Measurements from ENCODE around the gene SHISA7.
A peak's percentile ranks its signal among the peaks of the same experiment; 100 is the strongest.

Gene SHISA7

DNA sequence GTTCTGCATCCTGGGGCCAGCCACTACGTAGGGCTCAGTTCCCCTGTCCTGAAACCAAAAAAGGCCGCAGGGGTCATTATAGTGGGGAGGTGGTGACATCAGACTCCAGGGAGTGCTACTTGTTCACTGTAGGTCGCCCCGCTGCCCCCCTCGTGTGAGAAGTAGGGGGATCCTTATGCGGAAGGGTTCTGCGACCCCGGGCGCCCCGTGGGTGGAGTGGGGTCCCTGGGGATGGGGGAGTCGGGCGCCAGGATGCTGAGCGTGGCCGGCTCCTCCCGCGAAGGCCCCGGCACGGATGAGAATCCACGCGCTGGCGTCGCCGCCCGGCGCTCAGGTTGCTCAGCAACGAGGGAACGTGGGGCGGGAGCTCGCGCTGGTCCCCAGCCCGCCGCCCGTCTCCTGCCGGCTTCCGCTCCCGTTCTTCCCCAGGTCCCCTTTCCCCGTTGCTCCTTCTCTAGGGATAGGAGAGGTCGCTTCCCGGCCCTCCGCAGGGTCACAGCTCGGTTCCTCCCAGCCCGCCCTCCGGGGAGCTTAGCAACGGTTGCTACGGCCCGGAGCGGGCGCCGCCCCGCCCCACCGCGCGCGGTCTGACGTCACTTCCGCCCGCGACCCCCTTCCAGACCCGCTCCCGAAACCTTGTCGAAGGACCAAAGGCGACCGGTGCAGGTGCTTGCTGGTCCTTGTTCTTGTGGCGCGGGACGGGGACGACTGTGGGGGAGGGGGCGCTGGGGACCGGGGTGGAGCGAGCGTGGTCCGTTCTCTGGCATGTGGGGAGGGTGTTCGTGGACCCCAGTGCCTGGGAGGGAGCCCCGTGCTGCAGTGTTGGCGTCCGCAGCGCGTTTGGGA, 41.7 kb upstream of the SHISA7 start, which contains the start of gene NAT14:
TSS of gene NAT14 (plus strand) at position 596 of the 846 bp plus-strand sequence. CDS start 521 bp downstream, outside the sequence.
- Mint-ChIP-seq H3K27me3 (peaks cover 38% of the 10 kb centered on the region), H3K27ac (no peak within 1 kb of the TSS), H3K36me3 (ENCODE audit: low read depth) (peaks cover 31% of the 10 kb centered on the region), H3K4me3 (peak within 1 kb of the TSS; percentile 64), H3K4me1 (ENCODE audit: low read depth) (peaks cover 37% of the 10 kb centered on the region), H3K9me3 (no peaks in the 10 kb centered on the region)
- intact Hi-C loops (cut with micrococcal nuclease) = no loop called here

DNA sequence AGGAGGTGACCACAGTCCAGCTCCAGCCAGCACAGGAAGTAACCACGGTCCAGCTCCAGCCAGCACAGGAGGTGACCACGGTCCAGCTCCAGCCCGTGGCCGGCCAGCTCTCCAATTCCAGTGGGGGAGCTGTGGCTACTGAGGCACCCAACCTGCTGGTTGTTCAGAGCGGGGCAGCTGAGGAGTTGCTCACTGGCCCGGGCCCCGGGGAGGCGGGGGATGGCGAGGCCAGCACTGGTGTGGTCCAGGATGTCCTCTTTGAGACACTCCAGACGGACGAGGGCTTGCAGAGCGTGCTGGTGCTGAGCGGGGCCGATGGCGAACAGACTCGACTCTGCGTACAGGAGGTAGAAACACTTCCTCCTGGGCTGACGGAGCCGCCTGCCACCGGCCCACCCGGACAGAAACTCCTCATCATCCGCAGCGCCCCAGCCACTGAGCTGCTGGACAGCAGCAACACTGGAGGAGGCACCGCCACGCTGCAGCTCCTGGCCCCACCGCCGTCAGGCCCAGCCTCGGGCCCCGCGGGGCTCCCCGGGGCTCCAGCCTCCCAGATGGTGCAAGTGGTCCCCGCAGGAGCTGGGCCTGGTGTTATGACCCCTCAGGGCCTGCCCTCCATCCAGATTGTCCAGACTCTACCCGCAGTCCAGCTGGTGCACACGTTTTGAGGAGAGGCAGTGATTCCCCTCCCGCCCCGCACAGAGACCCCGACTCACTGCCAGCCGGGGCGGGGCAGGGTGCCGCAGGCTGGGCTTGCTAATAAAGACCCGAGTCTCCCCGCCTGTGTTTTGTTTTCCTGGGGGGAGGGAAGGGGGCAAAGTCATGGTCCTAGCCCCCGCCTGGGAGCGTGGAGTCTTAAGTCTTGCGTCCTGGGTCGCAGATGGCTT, 40.8 kb upstream of the SHISA7 start:
- H3K36me3 Mint-ChIP-seq (ENCODE audit: low read depth) = peaks cover 33% of the 10 kb centered on the region
- H3K27me3 Mint-ChIP-seq = peaks cover 35% of the 10 kb centered on the region
- H3K9me3 Mint-ChIP-seq = no peaks in the 10 kb centered on the region
- H3K27ac Mint-ChIP-seq = no peak overlapping the region
- H3K4me3 Mint-ChIP-seq = peak overlapping the region; percentile 64
- intact Hi-C loops (cut with micrococcal nuclease) = no loop called here
- peaks cover 44% of the 10 kb centered on the region for H3K4me1 Mint-ChIP-seq (ENCODE audit: low read depth)

DNA sequence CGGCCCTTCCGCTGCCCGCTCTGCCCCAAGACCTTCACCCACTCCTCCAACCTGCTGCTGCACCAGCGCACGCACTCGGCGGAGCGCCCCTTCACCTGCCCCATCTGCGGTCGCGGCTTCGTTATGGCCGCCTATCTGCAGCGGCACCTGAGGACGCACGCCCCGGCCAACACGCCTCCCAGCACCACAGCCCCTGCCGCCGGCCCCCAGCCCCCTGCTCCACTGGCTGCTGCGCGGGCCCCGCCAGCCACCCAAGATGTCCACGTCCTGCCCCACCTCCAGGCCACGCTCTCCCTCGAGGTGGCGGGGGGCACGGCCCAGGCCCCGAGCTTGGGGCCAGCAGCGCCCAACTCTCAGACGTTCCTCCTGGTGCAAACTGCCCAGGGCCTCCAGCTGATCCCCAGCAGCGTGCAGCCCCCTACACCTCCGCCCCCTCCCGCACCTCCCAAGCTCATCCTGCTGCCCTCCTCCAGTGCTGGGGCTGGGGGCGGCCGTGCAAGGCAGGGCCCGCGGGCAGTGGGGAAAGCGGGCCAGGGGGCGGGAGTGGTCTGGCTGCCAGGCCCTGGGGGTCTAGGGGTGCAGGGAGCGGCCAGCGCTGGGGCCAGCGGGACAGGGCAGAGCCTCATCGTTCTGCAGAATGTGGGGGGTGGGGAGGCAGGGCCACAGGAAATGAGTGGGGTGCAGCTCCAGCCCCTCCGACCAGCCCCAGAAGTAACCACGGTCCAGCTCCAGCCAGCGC, 40.0 kb upstream of the SHISA7 start:
- intact Hi-C loops (cut with micrococcal nuclease) = no loop called here
- Mint-ChIP-seq H3K36me3 (ENCODE audit: low read depth) (peaks cover 35% of the 10 kb centered on the region), H3K4me1 (ENCODE audit: low read depth) (peaks cover 47% of the 10 kb centered on the region), H3K27me3 (peaks cover 30% of the 10 kb centered on the region), H3K27ac (no peak overlapping the region), H3K9me3 (no peaks in the 10 kb centered on the region), H3K4me3 (no peak overlapping the region)

DNA sequence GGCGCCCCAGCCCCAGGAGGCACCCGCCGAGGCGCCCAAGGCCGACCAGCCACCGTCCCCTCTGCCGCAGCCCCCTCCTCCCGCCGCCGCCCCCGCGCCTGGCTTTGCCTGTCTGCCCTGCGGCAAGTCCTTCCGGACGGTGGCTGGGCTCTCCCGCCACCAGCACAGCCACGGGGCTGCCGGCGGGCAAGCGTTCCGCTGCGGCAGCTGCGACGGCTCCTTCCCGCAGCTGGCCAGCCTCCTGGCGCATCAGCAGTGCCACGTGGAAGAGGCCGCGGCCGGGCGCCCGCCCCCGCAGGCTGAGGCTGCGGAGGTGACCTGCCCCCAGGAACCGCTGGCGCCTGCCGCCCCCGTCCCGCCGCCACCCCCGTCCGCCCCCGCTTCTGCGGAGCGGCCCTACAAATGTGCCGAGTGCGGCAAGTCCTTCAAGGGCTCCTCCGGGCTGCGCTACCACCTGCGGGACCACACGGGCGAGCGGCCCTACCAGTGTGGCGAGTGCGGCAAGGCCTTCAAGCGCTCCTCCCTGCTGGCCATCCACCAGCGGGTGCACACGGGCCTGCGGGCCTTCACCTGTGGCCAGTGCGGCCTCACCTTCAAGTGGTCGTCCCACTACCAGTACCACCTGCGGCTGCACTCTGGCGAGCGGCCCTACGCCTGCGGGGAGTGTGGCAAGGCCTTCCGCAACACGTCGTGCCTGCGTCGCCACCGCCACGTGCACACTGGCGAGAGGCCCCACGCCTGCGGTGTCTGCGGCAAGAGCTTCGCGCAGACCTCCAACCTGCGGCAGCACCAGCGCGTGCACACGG, 39.3 kb upstream of the SHISA7 start:
- H3K27ac Mint-ChIP-seq = no peak overlapping the region
- intact Hi-C loops (cut with micrococcal nuclease) = no loop called here

GRCh38 chr19:55481794-55482155, 38.7 kb upstream of the SHISA7 start:
- peaks cover 40% of the 10 kb centered on the region for H3K36me3 Mint-ChIP-seq (ENCODE audit: low read depth)
- no peaks in the 10 kb centered on the region for H3K9me3 Mint-ChIP-seq
- peaks cover 25% of the 10 kb centered on the region for H3K27me3 Mint-ChIP-seq
- intact Hi-C loops (cut with micrococcal nuclease) = no loop called here
- peaks cover 44% of the 10 kb centered on the region for H3K4me1 Mint-ChIP-seq (ENCODE audit: low read depth)
- no peak overlapping the region for H3K27ac Mint-ChIP-seq
- no peak overlapping the region for H3K4me3 Mint-ChIP-seq

More for the DNA sequence above, 39.3 kb upstream of the SHISA7 start:
- H3K9me3 Mint-ChIP-seq = no peaks in the 10 kb centered on the region
- H3K4me1 Mint-ChIP-seq (ENCODE audit: low read depth) = peaks cover 46% of the 10 kb centered on the region
- peaks cover 40% of the 10 kb centered on the region for H3K36me3 Mint-ChIP-seq (ENCODE audit: low read depth)
- H3K27me3 Mint-ChIP-seq = peaks cover 26% of the 10 kb centered on the region
- H3K4me3 Mint-ChIP-seq = no peak overlapping the region

DNA sequence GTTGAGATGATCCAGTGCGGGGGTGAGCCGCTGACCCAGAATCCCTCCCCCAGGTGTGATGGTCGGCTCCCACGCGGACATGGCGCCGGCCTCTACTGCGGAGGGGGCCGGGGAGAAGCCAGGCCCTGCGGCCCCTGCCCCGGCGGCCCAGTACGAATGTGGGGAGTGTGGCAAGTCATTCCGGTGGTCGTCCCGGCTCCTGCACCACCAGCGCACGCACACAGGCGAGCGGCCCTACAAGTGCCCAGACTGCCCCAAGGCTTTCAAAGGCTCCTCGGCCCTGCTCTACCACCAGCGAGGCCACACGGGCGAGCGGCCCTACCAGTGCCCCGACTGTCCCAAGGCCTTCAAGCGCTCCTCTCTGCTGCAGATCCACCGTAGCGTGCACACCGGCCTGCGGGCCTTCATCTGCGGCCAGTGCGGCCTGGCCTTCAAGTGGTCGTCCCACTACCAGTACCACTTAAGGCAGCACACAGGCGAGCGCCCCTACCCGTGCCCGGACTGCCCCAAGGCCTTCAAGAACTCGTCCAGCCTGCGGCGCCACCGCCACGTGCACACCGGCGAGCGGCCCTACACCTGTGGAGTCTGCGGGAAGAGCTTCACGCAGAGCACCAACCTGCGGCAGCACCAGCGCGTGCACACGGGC, 38.2 kb upstream of the SHISA7 start:
- H3K4me1 Mint-ChIP-seq (ENCODE audit: low read depth) = peaks cover 43% of the 10 kb centered on the region
- peaks cover 40% of the 10 kb centered on the region for H3K36me3 Mint-ChIP-seq (ENCODE audit: low read depth)
- no peak overlapping the region for H3K27ac Mint-ChIP-seq
- H3K9me3 Mint-ChIP-seq = no peaks in the 10 kb centered on the region
- no peak overlapping the region for H3K4me3 Mint-ChIP-seq
- intact Hi-C loops (cut with micrococcal nuclease) = no loop called here
- H3K27me3 Mint-ChIP-seq = peaks cover 24% of the 10 kb centered on the region

GRCh38 chr19:55479451-55480230, 36.5 kb upstream of the SHISA7 start:
- peak overlapping the region; percentile 4 for H3K27ac Mint-ChIP-seq
- no peaks in the 10 kb centered on the region for H3K9me3 Mint-ChIP-seq
- peaks cover 39% of the 10 kb centered on the region for H3K4me1 Mint-ChIP-seq (ENCODE audit: low read depth)
- intact Hi-C loops (cut with micrococcal nuclease) = no loop called here
- peaks cover 40% of the 10 kb centered on the region for H3K36me3 Mint-ChIP-seq (ENCODE audit: low read depth)
- peaks cover 11% of the 10 kb centered on the region for H3K27me3 Mint-ChIP-seq
- H3K4me3 Mint-ChIP-seq = no peak overlapping the region

DNA sequence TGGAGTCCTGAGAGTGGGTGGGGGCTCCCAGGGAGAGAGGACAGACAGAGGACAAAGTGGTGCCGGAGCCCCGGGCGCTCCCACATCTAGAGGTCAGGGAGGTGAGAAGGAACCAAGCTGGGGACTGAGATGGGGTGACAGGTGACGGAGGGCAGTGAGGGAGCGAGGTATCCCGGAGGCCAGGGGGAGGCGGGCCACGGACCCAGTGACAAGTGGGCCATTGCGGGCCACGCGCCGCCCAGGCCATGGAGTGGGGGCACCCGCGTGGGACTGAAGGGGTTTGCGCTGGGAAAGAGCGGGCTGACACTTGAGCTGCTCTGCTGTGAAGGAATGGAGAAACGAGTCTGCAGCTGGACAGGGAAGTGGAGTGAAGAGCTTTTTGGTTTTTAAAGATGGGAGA, 35.9 kb upstream of the SHISA7 start:
- peaks cover 33% of the 10 kb centered on the region for H3K4me1 Mint-ChIP-seq (ENCODE audit: low read depth)
- no peaks in the 10 kb centered on the region for H3K9me3 Mint-ChIP-seq
- peaks cover 37% of the 10 kb centered on the region for H3K36me3 Mint-ChIP-seq (ENCODE audit: low read depth)
- peak overlapping the region; percentile 4 for H3K27ac Mint-ChIP-seq
- intact Hi-C loops (cut with micrococcal nuclease) = no loop called here
- no peak overlapping the region for H3K4me3 Mint-ChIP-seq
- peaks cover 5% of the 10 kb centered on the region for H3K27me3 Mint-ChIP-seq

DNA sequence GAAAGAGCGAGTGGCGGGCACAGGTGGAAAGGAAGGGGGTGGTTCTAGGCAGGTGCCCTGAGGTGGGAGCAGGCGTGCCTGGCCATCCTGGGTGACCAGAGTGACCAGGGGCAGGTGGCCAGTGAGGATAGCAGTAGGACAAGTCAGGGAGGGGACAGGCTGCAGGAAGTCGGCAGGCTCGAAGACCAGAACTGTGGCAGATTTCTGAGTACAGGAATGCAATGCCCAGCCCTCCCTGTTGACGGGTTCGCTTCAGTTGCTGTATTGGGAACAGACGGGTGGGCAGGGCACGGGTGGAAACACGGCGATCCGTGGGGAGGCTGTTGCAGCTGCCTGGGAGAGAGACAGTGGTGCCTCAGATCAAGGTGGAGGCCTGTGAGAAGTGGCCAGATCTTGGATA, 35.3 kb upstream of the SHISA7 start:
- no peak overlapping the region for H3K4me3 Mint-ChIP-seq
- H3K27ac Mint-ChIP-seq = peak overlapping the region; percentile 90
- H3K27me3 Mint-ChIP-seq = no peaks in the 10 kb centered on the region
- intact Hi-C loops (cut with micrococcal nuclease) = no loop called here
- peaks cover 33% of the 10 kb centered on the region for H3K4me1 Mint-ChIP-seq (ENCODE audit: low read depth)
- H3K36me3 Mint-ChIP-seq (ENCODE audit: low read depth) = peaks cover 30% of the 10 kb centered on the region
- no peaks in the 10 kb centered on the region for H3K9me3 Mint-ChIP-seq

DNA sequence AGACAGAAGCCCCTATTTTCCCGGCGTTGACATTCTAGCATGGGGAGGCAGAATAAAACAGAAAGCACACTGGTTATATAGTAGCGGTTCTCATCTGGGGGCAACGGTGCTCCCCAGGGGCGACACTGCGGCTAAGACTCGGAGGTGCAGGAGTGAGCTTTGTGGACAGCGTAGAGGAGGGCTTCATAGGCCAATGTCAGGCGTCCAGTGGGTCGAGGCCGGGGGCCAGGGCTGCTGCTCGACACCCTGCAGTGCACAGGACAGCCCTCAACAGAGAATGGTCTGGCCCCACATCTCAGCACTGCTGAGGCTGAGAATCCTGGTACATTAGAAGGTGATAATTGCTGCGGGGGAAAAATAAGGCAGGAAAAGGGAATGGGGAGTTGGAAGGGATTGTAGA, 34.8 kb upstream of the SHISA7 start:
- intact Hi-C loops (cut with micrococcal nuclease) = loop anchor here (2.0 kb wide), 1 partner anchor 121 kb away; the partner anchor contains the start of gene FIZ1
- H3K27ac Mint-ChIP-seq = peak overlapping the region; percentile 90
- H3K36me3 Mint-ChIP-seq (ENCODE audit: low read depth) = peaks cover 25% of the 10 kb centered on the region
- peaks cover 33% of the 10 kb centered on the region for H3K4me1 Mint-ChIP-seq (ENCODE audit: low read depth)
- H3K4me3 Mint-ChIP-seq = peak overlapping the region; percentile 6
- no peaks in the 10 kb centered on the region for H3K9me3 Mint-ChIP-seq
- H3K27me3 Mint-ChIP-seq = no peaks in the 10 kb centered on the region

DNA sequence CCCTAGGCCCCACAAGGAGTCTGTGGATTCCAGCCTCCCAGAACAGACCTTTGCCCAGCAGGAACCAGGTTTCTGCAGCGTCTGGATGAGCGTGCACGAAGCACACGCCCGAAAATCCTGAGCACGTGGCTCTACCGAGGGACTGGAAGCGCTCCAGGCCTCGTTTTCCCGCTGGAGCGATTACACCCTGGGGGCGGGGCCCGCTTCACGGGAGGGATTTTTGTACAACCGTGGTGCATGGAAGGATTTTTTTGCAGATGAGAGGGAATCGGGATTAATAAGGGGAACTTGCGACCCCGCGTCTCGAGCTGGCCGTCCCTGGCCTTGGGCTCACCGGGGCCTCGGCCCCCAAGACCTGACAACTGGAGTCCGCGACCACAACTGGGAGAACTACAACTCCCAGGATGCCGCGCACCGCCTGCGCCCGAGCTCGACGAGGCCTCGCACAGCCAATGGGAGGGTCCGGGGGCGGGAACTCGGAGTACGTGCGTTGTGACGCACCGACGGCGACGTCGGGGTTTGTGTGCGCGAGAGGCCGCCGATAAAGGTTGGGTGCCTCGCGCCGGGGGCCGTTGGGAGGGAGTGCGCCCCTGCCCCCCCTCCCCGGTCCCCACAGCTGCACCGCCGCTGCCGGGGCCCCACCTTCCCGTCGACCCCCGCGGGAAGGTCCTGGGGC, 33.1 kb upstream of the SHISA7 start, which contains the start of gene ZNF628:
TSS of gene ZNF628 (plus strand) at position 518 of the 676 bp plus-strand sequence. CDS start 3,294 bp downstream, outside the sequence.
- Mint-ChIP-seq H3K9me3 (no peaks in the 10 kb centered on the region), H3K27me3 (no peaks in the 10 kb centered on the region), H3K36me3 (ENCODE audit: low read depth) (peaks cover 14% of the 10 kb centered on the region), H3K27ac (peak within 1 kb of the TSS; percentile 90), H3K4me3 (peak within 1 kb of the TSS; percentile 87), H3K4me1 (ENCODE audit: low read depth) (peaks cover 33% of the 10 kb centered on the region)
- intact Hi-C loops (cut with micrococcal nuclease) = loop anchor here (1.0 to 2.0 kb wide), 2 partner anchors 14 to 123 kb away; partner anchors contain the start of gene FIZ1
